Type B pancreatic cell (in vitro differentiated cells): Measurements from ENCODE around the gene CRAT. TPM values are rescaled to one million over a fixed set of nuclear protein-coding genes. Genes with fewer than 3 reads are reported as not detected.

Source experiments
- DNase-seq: peaks from one replicate; pipeline ENCODE4 v3.0.0; 2021; ENCODE audit warnings: mixed read lengths; ENCODE audit not compliant: unreplicated experiment; ENCODE audit errors: extremely low spot score
- H3K27ac Mint-ChIP-seq: 2 replicates; pipeline ENCODE4 v1.8.0; 2021; ENCODE audit warnings: mild to moderate bottlenecking, mixed read lengths
- H3K27me3 Mint-ChIP-seq: 2 replicates; pipeline ENCODE4 v1.8.0; 2021; ENCODE audit warnings: mixed read lengths
- H3K36me3 Mint-ChIP-seq: 2 replicates; pipeline ENCODE4 v1.8.0; 2021; ENCODE audit warnings: mixed read lengths
- H3K4me1 Mint-ChIP-seq: one replicate; pipeline ENCODE4 v1.8.0; 2021; ENCODE audit warnings: mixed read lengths; ENCODE audit not compliant: unreplicated experiment
- H3K4me3 Mint-ChIP-seq: 2 replicates; pipeline ENCODE4 v1.8.0; 2021; ENCODE audit warnings: mild to moderate bottlenecking, mixed read lengths
- H3K9me3 Mint-ChIP-seq: 2 replicates; pipeline ENCODE4 v1.8.0; 2021; ENCODE audit warnings: mixed read lengths
- CTCF ChIP-seq: fragments of 200-600 bp; sonication (generic); conservative IDR thresholded peaks from 2 replicates; pipeline ENCODE4 v1.5.0; 2021; ENCODE audit warnings: antibody characterized with exemption, mild to moderate bottlenecking
- total RNA-seq: library from RNA; stranded (reverse); gene quantifications from 2 replicates; pipeline ENCODE4 v1.2.1, GENCODE V29; 2021; ENCODE audit warnings: low replicate concordance

The CRAT gene
- total RNA-seq, 1 donor from 2014 or later, result 28.4 TPM

- peak overlapping the region; percentile 27 for H3K27ac Mint-ChIP-seq
- H3K4me3 Mint-ChIP-seq, result no peak overlapping the region
- H3K4me1 Mint-ChIP-seq, result peaks cover 25% of the 10 kb centered on the region
- H3K9me3 Mint-ChIP-seq, result no peaks in the 10 kb centered on the region
- no peak for TF ChIP-seq CTCF
- no peaks in the 10 kb centered on the region for H3K27me3 Mint-ChIP-seq
- DNase-seq, result no peak
- H3K36me3 Mint-ChIP-seq, result peaks cover 8% of the 10 kb centered on the region
Measured at GRCh38 chr9:129150122-129150521, 39.5 kb upstream of the CRAT start.

- Mint-ChIP-seq H3K27me3 (no peaks in the 10 kb centered on the region), H3K9me3 (no peaks in the 10 kb centered on the region), H3K4me3 (no peak overlapping the region), H3K4me1 (peaks cover 25% of the 10 kb centered on the region), H3K36me3 (peaks cover 8% of the 10 kb centered on the region), H3K27ac (peak overlapping the region; percentile 27)
- TF ChIP-seq CTCF, result no peak
- DNase-seq, result no peak
Measured at GRCh38 chr9:129149442-129149841, 38.8 kb upstream of the CRAT start.

GRCh38 chr9:129148463-129149204 lies 38.0 kb upstream of the CRAT start:
- H3K4me3 Mint-ChIP-seq, result no peak overlapping the region
- no peaks in the 10 kb centered on the region for H3K9me3 Mint-ChIP-seq
- H3K4me1 Mint-ChIP-seq, result peaks cover 30% of the 10 kb centered on the region
- H3K36me3 Mint-ChIP-seq, result peaks cover 8% of the 10 kb centered on the region
- H3K27ac Mint-ChIP-seq, result no peak overlapping the region
- no peak for DNase-seq
- TF ChIP-seq CTCF, result no peak
- H3K27me3 Mint-ChIP-seq, result no peaks in the 10 kb centered on the region

- Mint-ChIP-seq H3K4me3 (peak overlapping the region; percentile 45), H3K27ac (peak overlapping the region; percentile 79), H3K4me1 (peaks cover 33% of the 10 kb centered on the region), H3K9me3 (no peaks in the 10 kb centered on the region), H3K36me3 (peaks cover 10% of the 10 kb centered on the region), H3K27me3 (no peaks in the 10 kb centered on the region)
- no peak for DNase-seq
- no peak for TF ChIP-seq CTCF
Measured at GRCh38 chr9:129146441-129146941, 35.9 kb upstream of the CRAT start.

- Mint-ChIP-seq H3K36me3 (peaks cover 6% of the 10 kb centered on the region), H3K27me3 (no peaks in the 10 kb centered on the region), H3K27ac (peak overlapping the region; percentile 79), H3K9me3 (no peaks in the 10 kb centered on the region), H3K4me3 (peak overlapping the region; percentile 45), H3K4me1 (peaks cover 33% of the 10 kb centered on the region)
- no peak for TF ChIP-seq CTCF
- no peak for DNase-seq
Measured at GRCh38 chr9:129145841-129146292, 35.3 kb upstream of the CRAT start.
